ENCODE measurements around the gene SPATA20.

GRCh38 chr17:50584116-50584515 lies 37.1 kb downstream of the SPATA20 start:
- TF ChIP-seq CTCF (IDR thresholded peaks at IDR 0.05) (no peak), ZFX (IDR thresholded peaks at IDR 0.05; ENCODE audit: borderline replicate concordance) (no peak)
